SK-N-MC (cell line): ENCODE results near the gene SRP9.

Experiments used
- EZH2 ChIP-seq: fragments of 200-600 bp; sonication (generic); IDR thresholded peaks from one replicate; pipeline ENCODE4 v1.6.1; 2017; ENCODE audit warnings: antibody characterized with exemption
- FOXP2 ChIP-seq: optimal IDR thresholded peaks from 2 replicates; pipeline ENCODE3; 2011; ENCODE audit warnings: mild to moderate bottlenecking, moderate library complexity; ENCODE audit not compliant: insufficient read depth; ENCODE audit errors: extremely low read length, control extremely low read depth
- POLR2AphosphoS5 ChIP-seq: IDR thresholded peaks from 2 replicates; pipeline ENCODE4 v1.6.1; 2012; ENCODE audit warnings: mild to moderate bottlenecking, low read depth, low read length, borderline replicate concordance

GRCh38 chr1:225820522-225821120 lies 43.0 kb downstream of the SRP9 start:
- TF ChIP-seq EZH2 (no peak), POLR2AphosphoS5 (no peak), FOXP2 (no peak)
